Measurements from ENCODE around the gene SIRPA. TPM values are rescaled to one million over a fixed set of nuclear protein-coding genes. Genes with fewer than 3 reads are reported as not detected.

The SIRPA gene
- total RNA-seq, 2 donors from 2014 or later: 20.3 to 31.0 TPM

DNA sequence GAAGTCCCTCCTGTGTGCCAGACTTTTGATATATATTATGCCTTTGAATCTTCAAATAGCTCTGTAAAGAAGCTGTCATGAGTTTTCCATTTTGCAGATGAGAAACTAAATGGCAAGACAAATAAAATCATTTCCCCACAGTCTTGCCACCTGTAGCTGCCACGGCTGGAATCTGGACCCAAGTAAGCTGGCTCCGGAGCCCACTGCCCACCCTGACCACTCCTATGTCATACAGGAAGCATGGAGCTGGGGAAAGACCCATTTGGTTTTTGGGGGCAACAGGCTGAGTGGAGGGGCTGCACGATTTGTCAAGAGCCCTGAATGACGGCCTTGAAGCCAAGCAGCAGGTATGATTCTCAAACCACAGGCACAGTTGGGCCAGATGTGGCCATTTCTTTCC lies 10.0 kb upstream of the SIRPA start:
- Histone ChIP-seq H3K4me1 (replicated peaks) (no peaks in the 10 kb centered on the region), H3K9me3 (no peaks in the 10 kb centered on the region), H3K27me3 (replicated peaks; ENCODE audit: insufficient read depth) (no peaks in the 10 kb centered on the region), H3K36me3 (no peaks in the 10 kb centered on the region), H3K4me3 (no peak overlapping the region), H3K27ac (no peak overlapping the region)
- TF ChIP-seq POLR2A (IDR thresholded peaks at IDR 0.05) (no peak), POLR2AphosphoS5 (IDR thresholded peaks at IDR 0.05) (no peak)
- TF ChIP-seq, protein P1, sequence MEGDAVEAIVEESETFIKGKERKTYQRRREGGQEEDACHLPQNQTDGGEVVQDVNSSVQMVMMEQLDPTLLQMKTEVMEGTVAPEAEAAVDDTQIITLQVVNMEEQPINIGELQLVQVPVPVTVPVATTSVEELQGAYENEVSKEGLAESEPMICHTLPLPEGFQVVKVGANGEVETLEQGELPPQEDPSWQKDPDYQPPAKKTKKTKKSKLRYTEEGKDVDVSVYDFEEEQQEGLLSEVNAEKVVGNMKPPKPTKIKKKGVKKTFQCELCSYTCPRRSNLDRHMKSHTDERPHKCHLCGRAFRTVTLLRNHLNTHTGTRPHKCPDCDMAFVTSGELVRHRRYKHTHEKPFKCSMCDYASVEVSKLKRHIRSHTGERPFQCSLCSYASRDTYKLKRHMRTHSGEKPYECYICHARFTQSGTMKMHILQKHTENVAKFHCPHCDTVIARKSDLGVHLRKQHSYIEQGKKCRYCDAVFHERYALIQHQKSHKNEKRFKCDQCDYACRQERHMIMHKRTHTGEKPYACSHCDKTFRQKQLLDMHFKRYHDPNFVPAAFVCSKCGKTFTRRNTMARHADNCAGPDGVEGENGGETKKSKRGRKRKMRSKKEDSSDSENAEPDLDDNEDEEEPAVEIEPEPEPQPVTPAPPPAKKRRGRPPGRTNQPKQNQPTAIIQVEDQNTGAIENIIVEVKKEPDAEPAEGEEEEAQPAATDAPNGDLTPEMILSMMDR (IDR thresholded peaks at IDR 0.05): no peak
- WGBS: 80% methylated on average over 4 of the region's 4 CpGs
- no peak for DNase-seq (ENCODE audit: low spot score)
- intact Hi-C loops (cut with DNase I): no loop called here

- Histone ChIP-seq H3K36me3 (no peaks in the 10 kb centered on the region), H3K4me1 (replicated peaks) (no peaks in the 10 kb centered on the region), H3K27ac (no peak overlapping the region), H3K4me3 (no peak overlapping the region), H3K9me3 (no peaks in the 10 kb centered on the region), H3K27me3 (replicated peaks; ENCODE audit: insufficient read depth) (no peaks in the 10 kb centered on the region)
- DNase-seq (ENCODE audit: low spot score): no peak
- WGBS: 87% methylated on average over 9 of the region's 9 CpGs
- intact Hi-C loops (cut with DNase I): no loop called here
- no peak for TF ChIP-seq POLR2A (IDR thresholded peaks at IDR 0.05)
- TF ChIP-seq, protein P1 (IDR thresholded peaks at IDR 0.05): no peak
- TF ChIP-seq POLR2AphosphoS5 (IDR thresholded peaks at IDR 0.05): no peak
Measured at GRCh38 chr20:1885940-1886693, 9.1 kb upstream of the SIRPA start.

- TF ChIP-seq POLR2AphosphoS5 (IDR thresholded peaks at IDR 0.05) (no peak), POLR2A (IDR thresholded peaks at IDR 0.05) (no peak)
- TF ChIP-seq, protein P1 (IDR thresholded peaks at IDR 0.05): no peak
- intact Hi-C loops (cut with DNase I): no loop called here
- H3K27me3 ChIP-seq (replicated peaks; ENCODE audit: insufficient read depth): no peaks in the 10 kb centered on the region
- no peaks in the 10 kb centered on the region for H3K36me3 ChIP-seq
- H3K9me3 ChIP-seq: no peaks in the 10 kb centered on the region
- DNase-seq (ENCODE audit: low spot score): no peak
- no peaks in the 10 kb centered on the region for H3K4me1 ChIP-seq (replicated peaks)
- H3K4me3 ChIP-seq: no peak overlapping the region
- 19% methylated on average over 5 of the region's 5 CpGs for WGBS
- no peak overlapping the region for H3K27ac ChIP-seq
Measured at GRCh38 chr20:1887321-1887720, 7.9 kb upstream of the SIRPA start.

DNA sequence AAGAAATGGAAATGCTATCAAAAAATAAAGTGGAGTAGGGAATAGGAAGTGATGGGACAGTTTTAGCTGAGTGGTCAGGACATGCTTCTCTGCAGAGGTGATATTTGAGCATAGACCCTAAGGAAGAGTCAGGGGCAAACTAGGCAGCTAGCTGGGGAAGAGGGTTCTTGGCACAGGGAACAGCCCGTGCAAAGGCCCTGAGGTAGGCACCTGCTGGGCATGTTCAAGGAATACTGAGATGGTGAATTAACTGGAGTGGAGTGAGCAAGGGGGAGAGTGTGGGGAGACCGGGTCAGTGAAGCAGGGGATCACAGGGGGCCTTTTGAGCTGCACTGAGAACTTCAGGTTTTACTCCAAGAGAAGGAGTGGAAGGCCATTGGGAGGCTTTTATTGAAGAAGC lies 7.5 kb upstream of the SIRPA start:
- 86% methylated on average over 2 of the region's 2 CpGs for WGBS
- Histone ChIP-seq H3K27me3 (replicated peaks; ENCODE audit: insufficient read depth) (no peaks in the 10 kb centered on the region), H3K4me3 (no peak overlapping the region), H3K4me1 (replicated peaks) (no peaks in the 10 kb centered on the region), H3K27ac (no peak overlapping the region), H3K9me3 (no peaks in the 10 kb centered on the region), H3K36me3 (no peaks in the 10 kb centered on the region)
- intact Hi-C loops (cut with DNase I): no loop called here
- TF ChIP-seq, protein P1 (IDR thresholded peaks at IDR 0.05): no peak
- TF ChIP-seq POLR2AphosphoS5 (IDR thresholded peaks at IDR 0.05) (no peak), POLR2A (IDR thresholded peaks at IDR 0.05) (no peak)
- no peak for DNase-seq (ENCODE audit: low spot score)
